IMR-90 (cell line): ENCODE measurements around the gene KLHDC3.

Experiments
- CTCF ChIP-seq: conservative IDR thresholded peaks from 2 replicates; pipeline ENCODE4 v1.5.1; 2012; ENCODE audit warnings: mild to moderate bottlenecking, low read depth, low read length, improper control_type of control experiment
- RAD21 ChIP-seq: IDR thresholded peaks from 2 replicates; pipeline ENCODE4 v1.6.1; 2012; ENCODE audit warnings: low read length, improper control_type of control experiment
- RCOR1 ChIP-seq: IDR thresholded peaks from 2 replicates; pipeline ENCODE4 v1.6.1; 2012; ENCODE audit warnings: mild to moderate bottlenecking, low read length, improper control_type of control experiment; ENCODE audit not compliant: insufficient replicate concordance
- USF2 ChIP-seq: fragments of 150-350 bp; IDR thresholded peaks from 2 replicates; pipeline ENCODE4 v1.6.1; 2017; ENCODE audit warnings: mild to moderate bottlenecking, antibody characterized with exemption, low read length, low read depth

- no peak for TF ChIP-seq RCOR1
- no peak for TF ChIP-seq CTCF
- no peak for TF ChIP-seq USF2
- no peak for TF ChIP-seq RAD21
Observed at GRCh38 chr6:43060755-43061633, 46.9 kb downstream of the KLHDC3 start.
